GM12891 (cell line): ENCODE data around the gene TBX6.

Source experiments
- POLR2A ChIP-seq: IDR thresholded peaks from 2 replicates; pipeline ENCODE4 v1.6.1; 2011; ENCODE audit warnings: low read depth, low read length, control low read depth
- POLR2AphosphoS5 ChIP-seq: IDR thresholded peaks from 2 replicates; pipeline ENCODE4 v1.6.1; 2011; ENCODE audit warnings: low read depth, low read length, control low read depth
- POU2F2 ChIP-seq: IDR thresholded peaks from 2 replicates; pipeline ENCODE4 v1.6.1; 2011; ENCODE audit warnings: low read depth, mild to moderate bottlenecking, control low read depth, low read length, moderate library complexity
- SPI1 ChIP-seq: IDR thresholded peaks from 2 replicates; pipeline ENCODE4 v1.6.1; 2011; ENCODE audit warnings: low read depth, low read length, control low read depth
- TAF1 ChIP-seq: IDR thresholded peaks from 2 replicates; pipeline ENCODE4 v1.6.1; 2011; ENCODE audit warnings: low read depth, low read length, control low read depth

DNA sequence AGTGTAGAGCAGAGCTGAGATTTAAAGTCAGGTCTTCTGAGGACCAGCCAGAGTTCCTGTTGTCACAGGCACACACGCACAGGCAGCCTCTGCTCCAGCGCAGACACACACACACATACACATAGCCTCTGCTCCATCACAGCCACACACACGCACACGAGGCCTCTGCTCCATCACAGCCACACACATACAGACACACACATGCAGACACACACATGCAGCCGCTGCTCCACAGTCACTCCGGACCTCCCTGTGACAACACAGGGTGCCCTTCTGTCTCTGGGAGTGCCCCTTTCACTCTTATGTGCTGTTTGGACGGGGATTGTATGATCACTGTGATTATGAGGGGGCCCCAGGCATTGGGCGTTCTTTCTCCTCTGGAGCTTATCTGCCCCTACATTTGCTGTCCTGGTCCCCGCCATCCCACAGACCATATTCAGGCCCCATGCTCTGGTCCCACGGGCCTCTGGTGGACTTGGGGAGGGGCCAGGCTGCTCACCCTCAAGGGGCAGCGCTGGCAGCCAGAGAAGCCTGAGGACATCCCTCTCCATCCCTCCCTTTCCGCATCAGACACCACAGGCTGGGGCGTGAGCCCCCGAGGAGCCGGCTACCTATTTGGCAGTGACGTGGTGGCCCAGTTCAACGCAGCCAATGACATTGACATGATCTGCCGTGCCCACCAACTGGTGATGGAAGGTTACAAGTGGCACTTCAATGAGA, 7.5 kb downstream of the TBX6 start:
- TF ChIP-seq POLR2AphosphoS5 (no peak), POLR2A (no peak), TAF1 (no peak), POU2F2 (no peak), SPI1 (no peak)
